Tibial nerve (tissue), 4 donors: ENCODE measurements around the gene ATP4A. TPM values are rescaled to one million over a fixed set of nuclear protein-coding genes. Genes with fewer than 3 reads are reported as not detected.

Experiments
- DNase-seq, 2 donors: peaks; one replicate each; pipeline ENCODE4 v3.0.0-alpha.2; 2019; ENCODE audit warnings: low spot score in 2 of 2
- H3K27ac ChIP-seq, 4 donors: fragments of 200-600 bp; sonication (generic) in 3 of 4; one replicate each; pipeline ENCODE4 v1.5.1; 2017 to 2019; ENCODE audit warnings: mild to moderate bottlenecking in 1 of 4
- H3K27me3 ChIP-seq, 2 donors: fragments of 200-600 bp; sonication (generic) in 1 of 2; one replicate each; pipeline versions ENCODE4 v1.5.1 to v1.6.0; 2017 to 2019
- H3K36me3 ChIP-seq, 3 donors: fragments of 200-600 bp; sonication (generic); one replicate each; pipeline ENCODE4 v1.5.1; 2018 to 2019
- H3K4me1 ChIP-seq, 4 donors: fragments of 200-600 bp; sonication (generic) in 3 of 4; one replicate each; pipeline ENCODE4 v1.5.1; 2017 to 2019
- H3K4me3 ChIP-seq, 4 donors: fragments of 200-600 bp; sonication (generic) in 3 of 4; one replicate each; pipeline ENCODE4 v1.5.1; 2017 to 2019; ENCODE audit warnings: mild to moderate bottlenecking in 1 of 4, moderate library complexity in 1 of 4
- H3K9me3 ChIP-seq, 4 donors: fragments of 200-600 bp; sonication (generic) in 3 of 4; one replicate each; pipeline ENCODE4 v1.5.1; 2017 to 2019
- CTCF ChIP-seq, 5 experiments: fragments of 200-600 bp in 3 of 5; fragments of 450-650 bp in 2 of 5; sonication (generic) in 3 of 5; IDR thresholded peaks; one replicate each; pipeline ENCODE4 v1.5.1; 2016 to 2019; ENCODE audit warnings: antibody characterized with exemption in 5 of 5, mild to moderate bottlenecking in 3 of 5, moderate library complexity in 2 of 5
- EP300 ChIP-seq, 2 donors: sonication (generic); formaldehyde crosslinking; IDR thresholded peaks; one replicate each; pipeline ENCODE4 v1.6.1; 2017; ENCODE audit warnings: antibody characterized with exemption in 2 of 2, mild to moderate bottlenecking in 1 of 2
- POLR2A ChIP-seq, 2 donors: fragments of 450-650 bp; IDR thresholded peaks; one replicate each; pipeline ENCODE4 v1.6.1; 2017; ENCODE audit warnings: antibody characterized with exemption in 2 of 2, mild to moderate bottlenecking in 2 of 2, moderate library complexity in 2 of 2
- WGBS, 2 donors: methylation state at CpG; one replicate each; pipeline ENCODE4 v1.1.5; 2018; 5-methylcytosine and 5-hydroxymethylcytosine counted together
- total RNA-seq, 4 donors: library from RNA; depleted of rRNA; stranded (reverse); fragments of >200 nt; gene quantifications; one replicate each; pipeline ENCODE4 v1.1.0, GENCODE V29; 2016

Gene ATP4A
- total RNA-seq, 4 donors from 2014 or later: 0.63 TPM; not detected in 3

GRCh38 chr19:35517342-35517741, 46.1 kb downstream of the ATP4A start:
- Histone ChIP-seq H3K27ac (no peak overlapping the region), H3K36me3 (no peaks in the 10 kb centered on the region), H3K9me3 (no peaks in the 10 kb centered on the region), H3K4me1 (no peaks in the 10 kb centered on the region), H3K27me3 (peaks cover 0 to 18% of the 10 kb centered on the region in 2 donors), H3K4me3 (no peak overlapping the region)
- 68 to 79% methylated on average over 2 of the region's 2 CpGs for WGBS, 2 donors
- DNase-seq: no peak
- no peak for TF ChIP-seq EP300 (IDR thresholded peaks at IDR 0.05)
- TF ChIP-seq POLR2A (IDR thresholded peaks at IDR 0.05): no peak
- TF ChIP-seq CTCF (IDR thresholded peaks at IDR 0.05): no peak

DNA sequence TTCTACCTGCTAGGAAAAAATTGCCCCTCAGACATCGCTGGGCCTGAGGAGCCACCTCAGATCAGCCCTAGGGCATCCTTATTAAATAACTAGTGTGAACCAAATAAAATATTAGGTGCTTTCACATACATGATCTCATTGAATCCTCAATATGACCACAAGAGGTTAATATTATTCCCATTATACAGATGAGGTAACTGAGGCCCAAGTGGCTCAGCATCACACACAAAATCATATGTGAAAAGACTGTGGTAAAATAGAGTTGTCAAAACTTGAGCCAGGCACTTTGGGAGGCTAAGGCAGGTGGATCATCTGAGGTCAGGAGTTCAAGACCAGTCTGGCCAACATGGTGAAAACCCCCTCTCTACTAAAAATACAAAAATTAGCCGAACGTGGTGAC, 47.1 kb downstream of the ATP4A start:
- H3K9me3 ChIP-seq: no peaks in the 10 kb centered on the region
- no peak overlapping the region for H3K4me3 ChIP-seq
- no peaks in the 10 kb centered on the region for H3K4me1 ChIP-seq
- no peak for DNase-seq
- no peaks in the 10 kb centered on the region for H3K36me3 ChIP-seq
- WGBS, 2 donors: 86 to 90% methylated on average over 3 of the region's 3 CpGs
- TF ChIP-seq EP300 (IDR thresholded peaks at IDR 0.05): no peak
- TF ChIP-seq CTCF (IDR thresholded peaks at IDR 0.05): no peak
- TF ChIP-seq POLR2A (IDR thresholded peaks at IDR 0.05): no peak
- peaks cover 0 to 29% of the 10 kb centered on the region in 2 donors for H3K27me3 ChIP-seq
- H3K27ac ChIP-seq: no peak overlapping the region

DNA sequence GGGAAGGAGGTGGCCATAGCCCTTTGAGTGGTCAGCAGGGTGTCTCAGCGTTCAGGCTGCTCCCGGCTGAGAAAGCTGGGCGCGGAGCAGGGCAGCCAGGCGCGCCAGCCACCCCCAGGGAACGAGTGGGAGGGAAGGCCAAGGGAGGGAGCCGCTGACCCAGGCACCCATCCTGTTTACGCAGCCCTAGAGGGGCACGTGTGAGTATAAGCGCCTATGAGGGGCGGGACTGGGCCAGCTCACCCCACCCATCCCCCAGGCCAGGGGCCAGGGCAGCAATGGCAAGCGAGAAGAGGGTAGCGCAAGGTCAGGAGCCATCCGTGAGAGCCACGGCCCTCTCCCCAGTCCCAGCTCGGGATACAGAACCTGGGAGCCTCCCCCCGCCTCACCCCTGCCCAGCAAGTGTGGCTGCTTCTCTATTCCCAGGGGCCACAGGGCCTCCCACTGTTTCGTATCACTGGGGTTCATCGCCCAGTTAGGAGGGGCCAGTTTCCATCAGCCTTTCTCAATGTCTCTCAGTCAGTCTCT, 49.1 kb downstream of the ATP4A start:
- peaks cover 0 to 47% of the 10 kb centered on the region in 2 donors for H3K27me3 ChIP-seq
- 19 to 25% methylated on average over 7 to 16 of the region's 20 CpGs for WGBS, 2 donors
- H3K9me3 ChIP-seq: no peaks in the 10 kb centered on the region
- no peak overlapping the region for H3K4me3 ChIP-seq
- no peak for DNase-seq
- H3K27ac ChIP-seq: no peak overlapping the region
- no peaks in the 10 kb centered on the region for H3K36me3 ChIP-seq
- peaks cover 0 to 14% (median 2%) of the 10 kb centered on the region in 4 donors for H3K4me1 ChIP-seq
- TF ChIP-seq POLR2A (IDR thresholded peaks at IDR 0.05): no peak
- TF ChIP-seq CTCF (IDR thresholded peaks at IDR 0.05): no peak
- TF ChIP-seq EP300 (IDR thresholded peaks at IDR 0.05): no peak

GRCh38 chr19:35513628-35514281, 49.7 kb downstream of the ATP4A start, which contains the start of gene DMKN:
TSS of gene DMKN (minus strand) at chr19:35513649. CDS start at chr19:35513475, 174 bp downstream.
- H3K4me3 ChIP-seq: no peak within 1 kb of the TSS

More at GRCh38 chr19:35513628-35514281, 49.7 kb downstream of the ATP4A start, which contains the start of gene DMKN:
- peaks cover 0 to 53% of the 10 kb centered on the region in 2 donors for H3K27me3 ChIP-seq
- peaks cover 0 to 18% (median 2%) of the 10 kb centered on the region in 4 donors for H3K4me1 ChIP-seq
- DNase-seq: no peak
- H3K9me3 ChIP-seq: no peaks in the 10 kb centered on the region
- 10 to 22% methylated on average over 13 to 15 of the region's 15 CpGs for WGBS, 2 donors
- TF ChIP-seq POLR2A (IDR thresholded peaks at IDR 0.05) (no peak), CTCF (IDR thresholded peaks at IDR 0.05) (no peak), EP300 (IDR thresholded peaks at IDR 0.05) (no peak)
- no peak within 1 kb of the TSS for H3K27ac ChIP-seq
- H3K36me3 ChIP-seq: no peaks in the 10 kb centered on the region
